GM23248 (cell line): Measurements from ENCODE around the gene CDHR5. TPM values are rescaled to one million over a fixed set of nuclear protein-coding genes. Genes with fewer than 3 reads are reported as not detected.

ENCODE experiments used
- DNase-seq: peaks from one replicate; pipeline ENCODE4 v3.0.0-alpha.2; 2015
- H2AFZ ChIP-seq: fragments of 200-600 bp; sonication (generic); 2 replicates; pipeline ENCODE4 v1.6.1; 2016; ENCODE audit warnings: antibody characterized with exemption
- H3F3A ChIP-seq: fragments of 200-600 bp; sonication (generic); 2 replicates; pipeline ENCODE4 v1.6.1; 2016; ENCODE audit warnings: mild to moderate bottlenecking, antibody characterized with exemption, mixed run types; ENCODE audit not compliant: insufficient read depth
- H3K27ac ChIP-seq: fragments of 200-600 bp; sonication (generic); 2 replicates; pipeline ENCODE4 v1.5.1; 2016; ENCODE audit warnings: mild to moderate bottlenecking
- H3K27me3 ChIP-seq: fragments of 200-600 bp; sonication (generic); replicated peaks from 2 replicates; pipeline ENCODE4 v1.6.1; 2016; ENCODE audit warnings: mild to moderate bottlenecking; ENCODE audit not compliant: insufficient read depth
- H3K36me3 ChIP-seq: fragments of 200-600 bp; sonication (generic); 2 replicates; pipeline ENCODE4 v1.6.1; 2016; ENCODE audit warnings: low read depth, mild to moderate bottlenecking
- H3K4me1 ChIP-seq: fragments of 200-600 bp; sonication (generic); 2 replicates; pipeline ENCODE4 v1.6.1; 2016; ENCODE audit warnings: mild to moderate bottlenecking; ENCODE audit not compliant: insufficient read depth
- H3K4me2 ChIP-seq: fragments of 200-600 bp; sonication (generic); one replicate; pipeline ENCODE4 v1.6.1; 2016; ENCODE audit warnings: mild to moderate bottlenecking; ENCODE audit not compliant: unreplicated experiment
- H3K4me3 ChIP-seq: fragments of 200-600 bp; sonication (generic); 2 replicates; pipeline ENCODE4 v1.5.1; 2016; ENCODE audit warnings: mild to moderate bottlenecking
- H3K79me2 ChIP-seq: fragments of 200-600 bp; sonication (generic); 2 replicates; pipeline ENCODE4 v1.6.1; 2016; ENCODE audit warnings: mild to moderate bottlenecking; ENCODE audit not compliant: insufficient read depth
- H3K9ac ChIP-seq: fragments of 200-600 bp; sonication (generic); 2 replicates; pipeline ENCODE4 v1.6.1; 2016; ENCODE audit warnings: mild to moderate bottlenecking
- H3K9me2 ChIP-seq: fragments of 200-600 bp; sonication (generic); 2 replicates; pipeline ENCODE4 v1.6.1; 2016; ENCODE audit warnings: mixed run types, mild to moderate bottlenecking, moderate library complexity; ENCODE audit not compliant: insufficient read depth
- H3K9me3 ChIP-seq: fragments of 200-600 bp; sonication (generic); one replicate; pipeline ENCODE4 v1.6.1; 2017; ENCODE audit warnings: low read depth
- H4K20me1 ChIP-seq: fragments of 200-600 bp; sonication (generic); 2 replicates; pipeline ENCODE4 v1.6.0; 2016; ENCODE audit not compliant: insufficient read depth
- EZH2 ChIP-seq: fragments of 200-600 bp; sonication (generic); IDR thresholded peaks from 2 replicates; pipeline ENCODE4 v1.6.1; 2018; ENCODE audit warnings: antibody characterized with exemption, mild to moderate bottlenecking; ENCODE audit not compliant: insufficient read depth, poor library complexity, severe bottlenecking
- EZH2phosphoT487 ChIP-seq: fragments of 200-600 bp; sonication (generic); IDR thresholded peaks from 2 replicates; pipeline ENCODE4 v1.6.1; 2018; ENCODE audit warnings: antibody characterized with exemption, moderate library complexity, mild to moderate bottlenecking, low read depth; ENCODE audit not compliant: insufficient read depth
- WGBS, 2 experiments: methylation state at CpG; one replicate each; pipeline ENCODE4 v1.1.6; 2015 to 2017; ENCODE audit warnings: low lambda C conversion rate in 2 of 2, low coverage in 1 of 2; ENCODE audit errors: missing lambda C conversion rate in 2 of 2; 5-methylcytosine and 5-hydroxymethylcytosine counted together
- in situ Hi-C: fragments of 300-500 bp; cut with MboI; formaldehyde crosslinking; loops from 2 replicates; pipeline ENCODE4 v1.15.0; 2020
- polyA plus RNA-seq: library from polyadenylated mRNA; unstranded; fragments of >200 nt; fragmentation: Nextera tagmentation; extraction: Ambion mirVana; gene quantifications from 2 replicates; pipeline ENCODE4 v1.2.1, GENCODE V29; 2016
- total RNA-seq: library from RNA; depleted of rRNA; stranded (reverse); fragments of >200 nt; shearing (Covaris generic); gene quantifications from 2 replicates; pipeline ENCODE4 v1.2.3, GENCODE V29; 2014

Gene CDHR5
- total and polyA plus RNA-seq, 2 experiments from 2014 or later = not detected

- no peaks in the 10 kb centered on the region; the same call in 1 of the 2 replicates for H3K36me3 ChIP-seq
- no peaks in the 10 kb centered on the region for H3K4me1 ChIP-seq
- no peaks in the 10 kb centered on the region for H3K9me2 ChIP-seq
- H3K9ac ChIP-seq = no peak overlapping the region
- no peak overlapping the region for H3K27ac ChIP-seq
- H3K9me3 ChIP-seq = no peaks in the 10 kb centered on the region
- H2AFZ ChIP-seq = no peak overlapping the region
- in situ Hi-C loops = no loop called here
- no peaks in the 10 kb centered on the region for H4K20me1 ChIP-seq
- no peak overlapping the region for H3K4me2 ChIP-seq
- DNase-seq = no peak
- no peaks in the 10 kb centered on the region for H3K27me3 ChIP-seq
- no peaks in the 10 kb centered on the region for H3F3A ChIP-seq
- no peak for TF ChIP-seq EZH2phosphoT487
- no peak for TF ChIP-seq EZH2
- H3K79me2 ChIP-seq = no peaks in the 10 kb centered on the region
- 87 to 89% methylated on average over 24 to 25 of the region's 25 CpGs for WGBS, 2 experiments
- H3K4me3 ChIP-seq = no peak overlapping the region
These were observed 6.7 kb downstream of the CDHR5 start for GRCh38 chr11:617912-618682.

GRCh38 chr11:617199-617911, 7.4 kb downstream of the CDHR5 start:
- no peak overlapping the region for H2AFZ ChIP-seq

GRCh38 chr11:616320-617198, 8.2 kb downstream of the CDHR5 start:
- Histone ChIP-seq H3K9me2 (no peaks in the 10 kb centered on the region), H3K4me1 (no peaks in the 10 kb centered on the region), H2AFZ (peak overlapping the region; percentile 66; the same call in 1 of the 2 replicates), H4K20me1 (no peaks in the 10 kb centered on the region), H3K9me3 (no peaks in the 10 kb centered on the region), H3K4me2 (peak overlapping the region; percentile 84), H3K4me3 (peak overlapping the region; percentile 88), H3K36me3 (no peaks in the 10 kb centered on the region; the same call in 1 of the 2 replicates), H3F3A (peaks cover 7% of the 10 kb centered on the region; the same call in 1 of the 2 replicates), H3K27me3 (no peaks in the 10 kb centered on the region), H3K79me2 (no peaks in the 10 kb centered on the region), H3K9ac (peak overlapping the region; percentile 86; the same call in 1 of the 2 replicates), H3K27ac (peak overlapping the region; percentile 82; the same call in 1 of the 2 replicates)
- in situ Hi-C loops = no loop called here
- TF ChIP-seq EZH2 (no peak), EZH2phosphoT487 (no peak)
- 79 to 83% methylated on average over 39 of the region's 39 CpGs for WGBS, 2 experiments
- no peak for DNase-seq

More at GRCh38 chr11:617199-617911, 7.4 kb downstream of the CDHR5 start:
- no peaks in the 10 kb centered on the region for H4K20me1 ChIP-seq
- no peaks in the 10 kb centered on the region; the same call in 1 of the 2 replicates for H3K36me3 ChIP-seq
- 83 to 91% methylated on average over 10 to 57 of the region's 57 CpGs for WGBS, 2 experiments
- no peak for DNase-seq
- H3K9ac ChIP-seq = no peak overlapping the region
- peaks cover 1% of the 10 kb centered on the region; the same call in 1 of the 2 replicates for H3F3A ChIP-seq
- no peaks in the 10 kb centered on the region for H3K79me2 ChIP-seq
- H3K9me3 ChIP-seq = no peaks in the 10 kb centered on the region
- no peaks in the 10 kb centered on the region for H3K27me3 ChIP-seq
- no peaks in the 10 kb centered on the region for H3K9me2 ChIP-seq
- in situ Hi-C loops = no loop called here
- H3K4me2 ChIP-seq = no peak overlapping the region
- no peaks in the 10 kb centered on the region for H3K4me1 ChIP-seq
- TF ChIP-seq EZH2phosphoT487 = no peak
- TF ChIP-seq EZH2 = no peak
- H3K4me3 ChIP-seq = no peak overlapping the region
- no peak overlapping the region for H3K27ac ChIP-seq
